ENCODE measurements around the gene PLSCR1. TPM values are rescaled to one million over a fixed set of nuclear protein-coding genes. Genes with fewer than 3 reads are reported as not detected.

Gene PLSCR1
- total RNA-seq, 4 donors from 2014 or later = 40.7 to 221 (median 58.2) TPM

DNA sequence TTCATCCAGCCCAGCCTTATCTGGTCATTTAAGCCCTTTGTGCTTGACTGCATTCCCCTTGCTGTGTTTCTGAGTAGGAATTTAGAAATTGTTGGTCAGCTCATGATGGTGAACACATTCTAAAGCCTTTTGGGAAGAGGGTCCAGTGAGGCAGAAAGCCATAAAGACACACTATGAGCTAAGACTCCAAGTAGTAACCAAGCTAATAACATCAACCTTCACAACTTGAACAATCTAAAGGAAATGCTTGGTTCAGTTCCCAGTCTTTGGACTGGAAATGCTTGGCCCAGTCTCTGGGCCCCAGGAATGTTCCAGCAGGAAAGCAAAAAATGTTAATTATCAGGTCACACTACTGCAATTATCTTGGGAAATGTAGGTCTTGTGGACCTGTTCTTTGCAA, 7.7 kb downstream of the PLSCR1 start:
- intact Hi-C loops (cut with DNase I) = no loop called here
- no peaks in the 10 kb centered on the region for H3K9me3 ChIP-seq
- peak overlapping the region; percentile 25 to 64 (median 58) for H3K27ac ChIP-seq (replicated peaks in 1 of 4)
- H3K4me3 ChIP-seq = peak overlapping the region in 1 of 4 donors; percentile 2
- no peaks in the 10 kb centered on the region for H3K27me3 ChIP-seq
- TF ChIP-seq POLR2A (IDR thresholded peaks at IDR 0.05; ENCODE audit: low read depth) (no peak), EP300 (IDR thresholded peaks at IDR 0.05) (peak; percentile 24), POLR2AphosphoS5 (IDR thresholded peaks at IDR 0.05) (peak; percentile 49)
- TF ChIP-seq, protein P1, sequence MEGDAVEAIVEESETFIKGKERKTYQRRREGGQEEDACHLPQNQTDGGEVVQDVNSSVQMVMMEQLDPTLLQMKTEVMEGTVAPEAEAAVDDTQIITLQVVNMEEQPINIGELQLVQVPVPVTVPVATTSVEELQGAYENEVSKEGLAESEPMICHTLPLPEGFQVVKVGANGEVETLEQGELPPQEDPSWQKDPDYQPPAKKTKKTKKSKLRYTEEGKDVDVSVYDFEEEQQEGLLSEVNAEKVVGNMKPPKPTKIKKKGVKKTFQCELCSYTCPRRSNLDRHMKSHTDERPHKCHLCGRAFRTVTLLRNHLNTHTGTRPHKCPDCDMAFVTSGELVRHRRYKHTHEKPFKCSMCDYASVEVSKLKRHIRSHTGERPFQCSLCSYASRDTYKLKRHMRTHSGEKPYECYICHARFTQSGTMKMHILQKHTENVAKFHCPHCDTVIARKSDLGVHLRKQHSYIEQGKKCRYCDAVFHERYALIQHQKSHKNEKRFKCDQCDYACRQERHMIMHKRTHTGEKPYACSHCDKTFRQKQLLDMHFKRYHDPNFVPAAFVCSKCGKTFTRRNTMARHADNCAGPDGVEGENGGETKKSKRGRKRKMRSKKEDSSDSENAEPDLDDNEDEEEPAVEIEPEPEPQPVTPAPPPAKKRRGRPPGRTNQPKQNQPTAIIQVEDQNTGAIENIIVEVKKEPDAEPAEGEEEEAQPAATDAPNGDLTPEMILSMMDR (IDR thresholded peaks at IDR 0.05) = no peak
- H3K36me3 ChIP-seq = peaks cover 0 to 23% (median 10%) of the 10 kb centered on the region in 4 donors
- no peak for DNase-seq (ENCODE audit: extremely low spot score)
- H3K4me1 ChIP-seq = peaks cover 35 to 82% (median 68%) of the 10 kb centered on the region in 4 donors

DNA sequence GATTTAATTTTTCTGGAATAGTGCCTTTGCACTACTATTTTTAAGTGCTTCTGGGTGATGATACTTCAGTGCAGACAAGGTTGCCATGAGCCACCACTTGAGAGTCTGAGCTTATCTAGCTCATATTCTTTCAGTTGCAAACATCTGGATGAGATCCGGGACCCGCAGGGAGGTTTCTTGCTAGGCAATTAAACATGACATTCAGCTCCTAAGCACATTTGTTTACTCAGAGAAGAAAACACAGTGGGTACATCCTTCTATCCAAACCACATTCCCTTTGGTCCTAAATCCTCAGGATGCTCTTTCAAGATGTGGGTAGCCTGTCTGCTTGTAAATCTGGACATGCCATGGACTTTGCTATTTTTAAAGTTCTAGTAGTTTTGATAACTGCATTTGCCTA, 12.0 kb downstream of the PLSCR1 start:
- H3K36me3 ChIP-seq = peaks cover 0 to 61% (median 23%) of the 10 kb centered on the region in 4 donors
- H3K27ac ChIP-seq (replicated peaks in 1 of 4) = no peak overlapping the region

DNA sequence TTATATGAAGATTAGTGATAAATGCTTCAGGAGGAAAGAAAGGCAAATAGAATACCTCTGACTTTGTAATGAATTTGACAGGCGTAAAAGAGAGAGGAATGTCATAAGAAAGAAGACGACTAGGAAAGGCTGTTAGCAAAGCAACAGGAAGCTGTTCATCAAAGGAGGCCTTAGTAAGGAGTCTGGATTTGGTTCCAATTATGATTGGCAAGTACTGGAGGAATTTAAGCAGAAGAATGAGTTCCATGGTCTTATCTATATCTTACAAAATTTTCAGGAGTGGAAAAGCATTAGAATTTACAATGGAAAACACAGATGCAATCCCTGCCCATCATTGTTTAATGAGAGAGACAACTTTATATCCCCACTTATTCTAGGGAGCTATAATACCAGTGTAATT, 13.8 kb downstream of the PLSCR1 start:
- Histone ChIP-seq H3K27ac (replicated peaks in 1 of 4) (no peak overlapping the region), H3K4me1 (peaks cover 4 to 42% (median 28%) of the 10 kb centered on the region in 4 donors), H3K9me3 (no peaks in the 10 kb centered on the region), H3K4me3 (no peak overlapping the region), H3K27me3 (no peaks in the 10 kb centered on the region), H3K36me3 (peaks cover 0 to 75% (median 30%) of the 10 kb centered on the region in 4 donors)
- DNase-seq (ENCODE audit: extremely low spot score) = no peak
- intact Hi-C loops (cut with DNase I) = no loop called here
- 66% methylated on average over 2 of the region's 2 CpGs for WGBS
- no peak for TF ChIP-seq POLR2A (IDR thresholded peaks at IDR 0.05; ENCODE audit: low read depth)
- no peak for TF ChIP-seq EP300 (IDR thresholded peaks at IDR 0.05)
- TF ChIP-seq, protein P1 (IDR thresholded peaks at IDR 0.05) = no peak
- TF ChIP-seq POLR2AphosphoS5 (IDR thresholded peaks at IDR 0.05) = no peak

More for the DNA sequence above, 12.0 kb downstream of the PLSCR1 start:
- Histone ChIP-seq H3K4me3 (no peak overlapping the region), H3K27me3 (no peaks in the 10 kb centered on the region), H3K9me3 (no peaks in the 10 kb centered on the region), H3K4me1 (peaks cover 16 to 60% (median 45%) of the 10 kb centered on the region in 4 donors)
- no peak for DNase-seq (ENCODE audit: extremely low spot score)
- intact Hi-C loops (cut with DNase I) = no loop called here
- WGBS = 59% methylated on average over 2 of the region's 2 CpGs
- TF ChIP-seq POLR2A (IDR thresholded peaks at IDR 0.05; ENCODE audit: low read depth) = no peak
- TF ChIP-seq, protein P1 (IDR thresholded peaks at IDR 0.05) = no peak
- TF ChIP-seq POLR2AphosphoS5 (IDR thresholded peaks at IDR 0.05) = no peak
- TF ChIP-seq EP300 (IDR thresholded peaks at IDR 0.05) = no peak

DNA sequence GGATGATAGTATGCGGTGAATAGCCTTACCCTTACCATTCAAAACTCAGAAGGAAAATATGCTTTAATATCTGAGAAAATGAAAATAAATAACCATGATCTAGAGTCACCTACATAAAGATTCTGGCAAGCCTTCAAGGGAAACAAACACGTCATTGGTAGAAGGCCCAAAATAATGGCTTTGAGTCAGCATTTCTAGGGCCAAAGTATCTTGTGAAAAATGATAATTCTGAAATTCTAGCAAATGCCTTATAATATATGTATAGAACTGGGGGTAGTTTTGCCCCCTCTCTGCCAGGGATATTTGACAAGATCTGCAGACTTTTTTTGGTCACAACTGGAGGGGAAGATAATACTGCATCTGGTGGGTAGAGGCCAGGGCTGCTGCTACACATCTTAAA, 15.4 kb downstream of the PLSCR1 start:
- intact Hi-C loops (cut with DNase I) = no loop called here
- Histone ChIP-seq H3K36me3 (peaks cover 0 to 82% (median 31%) of the 10 kb centered on the region in 4 donors), H3K4me3 (no peak overlapping the region), H3K4me1 (peaks cover 11 to 28% (median 18%) of the 10 kb centered on the region in 4 donors), H3K27me3 (no peaks in the 10 kb centered on the region), H3K27ac (replicated peaks in 1 of 4) (no peak overlapping the region), H3K9me3 (no peaks in the 10 kb centered on the region)
- DNase-seq (ENCODE audit: extremely low spot score) = no peak
- TF ChIP-seq EP300 (IDR thresholded peaks at IDR 0.05) (no peak), POLR2AphosphoS5 (IDR thresholded peaks at IDR 0.05) (no peak), POLR2A (IDR thresholded peaks at IDR 0.05; ENCODE audit: low read depth) (no peak)
- TF ChIP-seq, protein P1 (IDR thresholded peaks at IDR 0.05) = no peak
- WGBS = 55% methylated on average over 2 of the region's 2 CpGs

DNA sequence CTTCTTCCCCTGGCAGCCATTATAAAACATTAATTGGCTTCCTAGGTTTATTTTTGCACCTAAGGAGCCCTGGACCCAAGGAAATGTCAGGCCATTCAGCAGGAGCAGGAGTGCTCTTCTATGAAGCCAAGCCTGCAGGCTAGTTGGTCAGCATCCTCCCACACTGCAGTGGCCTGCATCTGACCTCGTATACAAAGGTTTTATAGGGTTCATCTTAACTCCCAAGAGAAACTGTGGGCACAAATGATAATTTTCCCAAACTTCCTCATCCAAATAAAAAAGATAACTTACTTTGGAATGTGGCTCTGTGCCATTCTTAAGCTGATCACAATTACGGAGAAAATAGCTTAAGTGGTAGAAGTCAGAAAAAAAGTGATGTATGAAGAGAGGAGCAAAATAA, 19.4 kb downstream of the PLSCR1 start:
- 63% methylated on average over 2 of the region's 2 CpGs for WGBS
- no peaks in the 10 kb centered on the region for H3K9me3 ChIP-seq
- no peak for TF ChIP-seq EP300 (IDR thresholded peaks at IDR 0.05)
- no peak for TF ChIP-seq POLR2A (IDR thresholded peaks at IDR 0.05; ENCODE audit: low read depth)
- no peak for TF ChIP-seq POLR2AphosphoS5 (IDR thresholded peaks at IDR 0.05)
- TF ChIP-seq, protein P1 (IDR thresholded peaks at IDR 0.05) = no peak
- peaks cover 0 to 12% (median 6%) of the 10 kb centered on the region in 4 donors for H3K4me1 ChIP-seq
- peaks cover 0 to 87% (median 29%) of the 10 kb centered on the region in 4 donors for H3K36me3 ChIP-seq
- DNase-seq (ENCODE audit: extremely low spot score) = no peak
- intact Hi-C loops (cut with DNase I) = no loop called here
- no peaks in the 10 kb centered on the region for H3K27me3 ChIP-seq
- H3K4me3 ChIP-seq = no peak overlapping the region
- H3K27ac ChIP-seq (replicated peaks in 1 of 4) = no peak overlapping the region
